GM21737 (cell line): Measurements from ENCODE around the gene TOB2.

Source experiments
- ATAC-seq: cut with Tn5 transposase; IDR thresholded peaks from one replicate; pipeline ENCODE4 v1.9.1; 2021; ENCODE audit warnings: mild to moderate bottlenecking, moderate library complexity; ENCODE audit not compliant: unreplicated experiment

TOB2 gene

DNA sequence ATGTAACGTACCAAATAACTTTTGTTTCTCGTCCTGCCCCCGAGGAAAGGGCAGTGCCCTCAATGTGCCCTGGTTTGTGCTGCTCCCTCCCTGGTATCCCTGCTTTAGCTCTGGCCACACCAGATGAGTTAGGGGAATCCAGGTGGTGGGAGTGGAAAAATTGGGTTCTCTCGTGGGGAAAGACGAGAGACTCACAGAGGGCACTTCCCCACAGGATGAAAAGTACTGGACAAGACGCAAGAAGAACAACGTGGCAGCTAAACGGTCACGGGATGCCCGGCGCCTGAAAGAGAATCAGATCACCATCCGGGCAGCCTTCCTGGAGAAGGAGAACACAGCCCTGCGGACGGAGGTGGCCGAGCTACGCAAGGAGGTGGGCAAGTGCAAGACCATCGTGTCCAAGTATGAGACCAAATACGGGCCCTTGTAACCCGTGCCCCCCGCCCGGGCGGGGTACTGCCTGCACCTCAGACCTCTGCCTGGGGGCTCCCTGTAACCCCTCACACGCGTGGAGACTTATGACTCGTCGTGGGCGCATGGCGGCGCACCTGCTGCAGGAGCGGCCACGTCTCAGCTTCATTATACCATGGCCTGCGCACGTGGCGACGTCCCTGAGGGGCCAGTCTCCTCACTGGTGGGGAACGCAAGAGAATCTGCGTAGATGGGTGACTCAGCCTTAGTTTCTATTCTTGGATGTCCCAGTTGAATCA is 50.9 kb downstream of the TOB2 start:
- no peak for ATAC-seq

DNA sequence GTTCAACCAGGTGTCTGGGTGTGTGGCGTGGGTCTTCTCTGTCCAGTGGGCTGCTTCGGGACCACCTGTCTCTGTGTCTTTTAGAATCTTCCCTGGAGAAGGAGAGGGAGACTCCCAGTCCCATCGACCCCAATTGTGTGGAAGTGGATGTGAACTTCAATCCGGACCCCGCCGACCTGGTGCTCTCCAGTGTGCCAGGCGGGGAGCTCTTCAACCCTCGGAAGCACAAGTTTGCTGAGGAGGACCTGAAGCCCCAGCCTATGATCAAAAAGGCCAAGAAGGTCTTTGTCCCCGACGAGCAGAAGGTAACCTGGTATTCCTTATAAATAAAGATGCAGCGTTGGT is 52.6 kb downstream of the TOB2 start:
- no peak for ATAC-seq

DNA sequence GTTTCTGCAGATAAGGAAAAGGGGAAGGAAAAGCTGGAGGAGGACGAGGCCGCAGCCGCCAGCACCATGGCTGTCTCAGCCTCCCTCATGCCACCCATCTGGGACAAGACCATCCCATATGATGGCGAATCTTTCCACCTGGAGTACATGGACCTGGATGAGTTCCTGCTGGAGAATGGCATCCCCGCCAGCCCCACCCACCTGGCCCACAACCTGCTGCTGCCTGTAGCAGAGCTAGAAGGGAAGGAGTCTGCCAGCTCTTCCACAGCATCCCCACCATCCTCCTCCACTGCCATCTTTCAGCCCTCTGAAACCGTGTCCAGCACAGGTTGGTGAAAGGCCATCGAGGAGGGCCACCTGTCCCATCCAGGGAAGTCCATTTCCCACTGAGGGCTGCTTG is 59.3 kb downstream of the TOB2 start:
- no peak for ATAC-seq

DNA sequence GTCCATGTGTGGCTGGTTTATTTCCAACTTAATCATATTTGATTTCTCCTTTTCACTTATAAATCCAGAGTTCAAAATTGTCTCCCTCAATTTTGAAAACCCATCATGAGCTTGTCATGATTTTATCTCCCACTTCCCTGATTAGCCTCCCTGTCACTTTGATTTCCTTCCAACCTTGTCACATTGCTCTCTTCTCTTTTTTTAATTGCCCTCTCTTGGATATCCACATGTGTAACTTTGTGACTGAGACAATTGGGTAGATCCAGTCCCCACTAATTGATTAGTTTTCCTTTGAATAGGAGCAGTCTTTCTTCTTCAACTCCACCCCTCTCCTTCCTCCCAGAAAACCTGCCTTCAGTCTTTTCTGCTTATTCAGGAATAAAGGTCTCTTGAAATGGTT is 62.5 kb downstream of the TOB2 start:
- no peak for ATAC-seq
